ENCODE data around the gene COG2.
A peak's percentile ranks its signal among the peaks of the same experiment; 100 is the strongest.
"Not testable (repeated sequence)": the region's sequence is repeated elsewhere in the genome, so short reads cannot be mapped to it uniquely, and the experiment has no call there.

COG2 gene, protein sequence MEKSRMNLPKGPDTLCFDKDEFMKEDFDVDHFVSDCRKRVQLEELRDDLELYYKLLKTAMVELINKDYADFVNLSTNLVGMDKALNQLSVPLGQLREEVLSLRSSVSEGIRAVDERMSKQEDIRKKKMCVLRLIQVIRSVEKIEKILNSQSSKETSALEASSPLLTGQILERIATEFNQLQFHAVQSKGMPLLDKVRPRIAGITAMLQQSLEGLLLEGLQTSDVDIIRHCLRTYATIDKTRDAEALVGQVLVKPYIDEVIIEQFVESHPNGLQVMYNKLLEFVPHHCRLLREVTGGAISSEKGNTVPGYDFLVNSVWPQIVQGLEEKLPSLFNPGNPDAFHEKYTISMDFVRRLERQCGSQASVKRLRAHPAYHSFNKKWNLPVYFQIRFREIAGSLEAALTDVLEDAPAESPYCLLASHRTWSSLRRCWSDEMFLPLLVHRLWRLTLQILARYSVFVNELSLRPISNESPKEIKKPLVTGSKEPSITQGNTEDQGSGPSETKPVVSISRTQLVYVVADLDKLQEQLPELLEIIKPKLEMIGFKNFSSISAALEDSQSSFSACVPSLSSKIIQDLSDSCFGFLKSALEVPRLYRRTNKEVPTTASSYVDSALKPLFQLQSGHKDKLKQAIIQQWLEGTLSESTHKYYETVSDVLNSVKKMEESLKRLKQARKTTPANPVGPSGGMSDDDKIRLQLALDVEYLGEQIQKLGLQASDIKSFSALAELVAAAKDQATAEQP

DNA sequence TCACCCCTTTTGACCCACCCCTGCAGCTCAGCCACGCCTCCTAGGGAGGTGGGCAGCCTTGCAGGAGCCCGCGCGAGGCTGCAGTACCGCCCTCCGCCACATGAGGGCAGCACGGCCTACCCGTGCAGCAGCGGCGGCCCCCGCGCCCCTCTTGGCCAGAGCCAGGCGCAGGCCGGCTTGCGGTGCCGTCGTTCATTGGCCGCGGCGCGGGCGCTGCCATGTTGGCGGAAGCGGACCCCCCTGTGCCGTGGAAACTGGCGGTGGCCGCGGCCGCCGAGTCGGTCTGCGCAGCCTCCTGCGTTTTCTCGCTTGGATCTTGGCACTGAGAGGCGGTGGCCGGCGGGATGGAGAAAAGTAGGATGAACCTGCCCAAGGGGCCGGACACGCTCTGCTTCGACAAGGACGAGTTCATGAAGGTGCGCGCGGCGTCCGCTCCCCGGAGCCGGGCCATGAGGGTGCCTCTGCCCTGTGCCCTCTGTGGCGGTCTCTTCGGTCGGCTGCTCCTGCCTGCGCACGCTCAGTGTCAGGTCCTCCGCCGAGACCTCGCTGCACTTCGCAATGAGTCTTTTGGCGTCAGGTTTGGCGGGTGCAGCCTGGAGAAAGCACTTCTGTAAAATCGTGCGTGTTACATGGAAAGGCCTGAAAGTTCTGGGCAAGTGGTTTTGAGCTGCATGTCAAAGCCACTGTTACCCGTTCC lies at the start of gene COG2:
TSS of gene COG2 (plus strand) at position 219 of the 697 bp plus-strand sequence. CDS start at position 345, 126 bp downstream.
- Histone ChIP-seq H3K27ac (ENCODE audit: low read depth, low read length) (peak within 1 kb of the TSS; percentile 73), H3K4me3 (ENCODE audit: low read depth in 1 of 2, low read length in 2 of 2) (peak within 1 kb of the TSS; percentile 69 to 90), H3K4me1 (ENCODE audit: insufficient read depth, low read length) (peaks cover 16% of the 10 kb centered on the region), H3K9ac (ENCODE audit: low read length) (peak within 1 kb of the TSS; percentile 93), H3K27me3 (ENCODE audit: control insufficient read depth in 1 of 2, insufficient read depth in 2 of 2, low read length in 2 of 2) (no peaks in the 10 kb centered on the region), H3K9me3 (ENCODE audit: low read length) (no peaks in the 10 kb centered on the region), H3K36me3 (ENCODE audit: insufficient read depth, low read length) (peaks cover 7% of the 10 kb centered on the region)

DNA sequence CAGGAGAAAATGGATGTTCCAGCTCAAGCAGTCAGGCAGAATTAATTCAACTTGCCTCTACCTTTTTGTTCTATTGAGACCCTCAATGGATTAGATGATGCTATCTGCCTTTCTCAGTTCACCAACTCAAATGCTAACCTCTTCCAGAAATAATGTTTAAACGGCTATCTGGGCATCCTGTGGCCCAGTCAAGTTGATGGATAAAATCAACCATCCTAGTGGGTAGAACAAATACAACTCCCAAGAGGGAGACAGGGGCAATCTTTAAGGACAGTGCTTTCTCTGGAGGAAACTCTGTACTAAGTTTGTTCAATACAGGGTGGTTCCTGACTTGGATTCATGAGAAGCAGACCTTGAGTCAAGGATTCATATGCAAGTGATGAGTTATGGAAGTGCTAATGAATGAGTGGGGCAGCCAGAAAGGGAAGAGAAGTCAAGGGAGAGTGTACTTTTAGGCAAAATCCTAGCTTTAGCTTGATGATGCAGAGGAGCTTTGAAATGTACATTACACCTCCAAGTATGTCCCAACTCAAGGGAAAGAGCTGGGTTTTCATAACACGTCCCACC lies 49.4 kb upstream of the COG2 start:
- Histone ChIP-seq H3K4me3 (ENCODE audit: low read depth in 1 of 2, low read length in 2 of 2) (no peak overlapping the region), H3K4me1 (ENCODE audit: insufficient read depth, low read length) (no peaks in the 10 kb centered on the region), H3K9ac (ENCODE audit: low read length) (no peak overlapping the region), H3K27ac (ENCODE audit: low read depth, low read length) (no peak overlapping the region), H3K27me3 (ENCODE audit: control insufficient read depth in 1 of 2, insufficient read depth in 2 of 2, low read length in 2 of 2) (no peaks in the 10 kb centered on the region), H3K36me3 (ENCODE audit: insufficient read depth, low read length) (no peaks in the 10 kb centered on the region), H3K9me3 (ENCODE audit: low read length) (no peaks in the 10 kb centered on the region)

DNA sequence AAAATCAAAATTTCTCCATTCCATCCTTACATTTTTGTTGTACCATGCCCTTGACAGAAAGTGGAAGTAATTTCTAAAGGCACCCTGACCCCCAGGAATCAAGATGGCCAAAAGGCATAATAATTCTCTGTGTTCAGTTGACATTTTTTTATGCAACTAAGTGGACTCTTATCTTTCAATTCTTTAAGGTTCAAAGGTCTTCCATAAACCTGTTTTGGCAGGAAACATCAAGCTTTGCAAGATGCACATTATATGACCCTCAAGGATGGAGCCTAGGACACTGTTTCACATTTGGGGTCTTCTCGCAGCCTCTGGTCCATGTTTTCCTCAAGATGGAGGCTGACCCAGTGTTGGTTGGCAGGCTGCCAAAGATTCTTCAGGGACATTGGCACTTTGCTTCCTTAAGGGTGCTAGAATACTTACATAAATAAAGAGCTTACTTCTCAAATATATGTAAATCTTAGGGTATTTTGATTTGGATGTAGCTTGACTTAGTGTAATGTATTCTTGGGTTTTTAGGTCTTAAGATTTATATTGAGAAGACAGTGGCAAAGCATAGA lies 48.0 kb upstream of the COG2 start:
- no peaks in the 10 kb centered on the region for H3K4me1 ChIP-seq (ENCODE audit: insufficient read depth, low read length)
- no peaks in the 10 kb centered on the region for H3K9me3 ChIP-seq (ENCODE audit: low read length)
- no peaks in the 10 kb centered on the region for H3K27me3 ChIP-seq (ENCODE audit: control insufficient read depth in 1 of 2, insufficient read depth in 2 of 2, low read length in 2 of 2)
- H3K27ac ChIP-seq (ENCODE audit: low read depth, low read length): no peak overlapping the region
- H3K4me3 ChIP-seq (ENCODE audit: low read depth in 1 of 2, low read length in 2 of 2): no peak overlapping the region
- no peaks in the 10 kb centered on the region for H3K36me3 ChIP-seq (ENCODE audit: insufficient read depth, low read length)
- no peak overlapping the region for H3K9ac ChIP-seq (ENCODE audit: low read length)

DNA sequence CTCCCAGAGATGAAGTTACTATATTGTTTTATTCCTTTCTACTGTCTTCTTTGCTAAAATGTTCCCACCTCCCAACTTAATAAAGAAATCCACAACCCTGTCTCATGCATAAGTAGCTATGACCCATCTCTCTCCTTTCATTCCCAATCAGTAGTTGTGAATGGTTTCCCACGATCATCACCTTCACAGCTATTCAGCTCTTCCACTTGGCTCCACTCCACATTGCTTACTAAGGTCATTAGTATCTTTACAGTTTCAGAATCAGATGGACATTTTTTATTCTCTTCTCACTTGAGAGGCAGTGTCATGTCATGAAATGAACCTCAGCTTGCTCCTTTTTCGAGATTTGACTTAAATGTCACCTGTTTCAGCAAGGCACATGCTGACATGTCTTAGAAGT lies 47.1 kb upstream of the COG2 start:
- Histone ChIP-seq H3K9me3 (ENCODE audit: low read length) (no peaks in the 10 kb centered on the region), H3K9ac (ENCODE audit: low read length) (no peak overlapping the region), H3K36me3 (ENCODE audit: insufficient read depth, low read length) (no peaks in the 10 kb centered on the region), H3K4me3 (ENCODE audit: low read depth in 1 of 2, low read length in 2 of 2) (no peak overlapping the region), H3K27me3 (ENCODE audit: control insufficient read depth in 1 of 2, insufficient read depth in 2 of 2, low read length in 2 of 2) (no peaks in the 10 kb centered on the region), H3K27ac (ENCODE audit: low read depth, low read length) (no peak overlapping the region), H3K4me1 (ENCODE audit: insufficient read depth, low read length) (no peaks in the 10 kb centered on the region)

DNA sequence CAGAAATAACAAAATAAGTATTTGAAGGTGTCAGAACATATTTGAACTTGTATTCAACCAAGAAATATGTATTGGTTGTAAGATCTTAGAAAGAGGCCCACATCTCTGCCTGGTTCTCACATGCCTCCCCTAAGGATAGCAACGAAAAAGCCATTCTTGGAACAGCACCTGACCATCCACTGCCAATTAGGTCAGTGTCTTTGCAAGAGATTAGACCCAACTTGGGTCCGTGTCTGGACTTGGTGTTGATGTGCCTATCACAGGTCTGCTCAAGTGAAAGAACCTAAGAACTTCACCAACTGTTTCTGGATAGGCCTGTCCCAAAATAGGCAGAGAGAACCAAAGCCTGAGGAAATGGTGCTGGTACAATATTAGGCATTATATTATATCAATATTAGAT lies 46.0 kb upstream of the COG2 start:
- H3K9me3 ChIP-seq (ENCODE audit: low read length): no peaks in the 10 kb centered on the region
- no peak overlapping the region for H3K9ac ChIP-seq (ENCODE audit: low read length)
- no peaks in the 10 kb centered on the region for H3K36me3 ChIP-seq (ENCODE audit: insufficient read depth, low read length)
- no peak overlapping the region for H3K4me3 ChIP-seq (ENCODE audit: low read depth in 1 of 2, low read length in 2 of 2)
- H3K4me1 ChIP-seq (ENCODE audit: insufficient read depth, low read length): no peaks in the 10 kb centered on the region
- H3K27ac ChIP-seq (ENCODE audit: low read depth, low read length): no peak overlapping the region
- H3K27me3 ChIP-seq (ENCODE audit: control insufficient read depth in 1 of 2, insufficient read depth in 2 of 2, low read length in 2 of 2): no peaks in the 10 kb centered on the region

DNA sequence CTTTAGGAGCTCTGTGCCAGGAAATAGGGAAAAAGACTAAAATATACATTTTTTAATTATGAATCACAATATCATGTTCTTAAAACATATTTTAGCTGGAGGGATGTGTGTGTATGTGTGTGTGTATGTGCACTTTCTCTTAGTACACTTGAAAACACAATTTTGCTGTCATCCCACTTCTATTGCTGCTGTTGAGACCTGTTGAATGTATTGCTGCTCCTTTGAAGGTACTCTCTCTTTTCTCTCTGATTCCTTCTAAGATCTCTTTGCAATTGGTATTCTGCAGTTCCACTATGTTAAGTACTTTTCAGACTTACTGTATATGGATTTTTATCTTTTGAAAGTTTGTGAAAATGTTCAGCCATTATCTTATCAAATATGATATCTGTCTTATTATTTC lies 43.5 kb upstream of the COG2 start:
- H3K4me3 ChIP-seq (ENCODE audit: low read depth in 1 of 2, low read length in 2 of 2): no peak overlapping the region
- H3K9ac ChIP-seq (ENCODE audit: low read length): no peak overlapping the region
- H3K27ac ChIP-seq (ENCODE audit: low read depth, low read length): no peak overlapping the region
- no peaks in the 10 kb centered on the region for H3K9me3 ChIP-seq (ENCODE audit: low read length)
- no peaks in the 10 kb centered on the region for H3K4me1 ChIP-seq (ENCODE audit: insufficient read depth, low read length)
- H3K27me3 ChIP-seq (ENCODE audit: control insufficient read depth in 1 of 2, insufficient read depth in 2 of 2, low read length in 2 of 2): no peaks in the 10 kb centered on the region
- H3K36me3 ChIP-seq (ENCODE audit: insufficient read depth, low read length): no peaks in the 10 kb centered on the region

DNA sequence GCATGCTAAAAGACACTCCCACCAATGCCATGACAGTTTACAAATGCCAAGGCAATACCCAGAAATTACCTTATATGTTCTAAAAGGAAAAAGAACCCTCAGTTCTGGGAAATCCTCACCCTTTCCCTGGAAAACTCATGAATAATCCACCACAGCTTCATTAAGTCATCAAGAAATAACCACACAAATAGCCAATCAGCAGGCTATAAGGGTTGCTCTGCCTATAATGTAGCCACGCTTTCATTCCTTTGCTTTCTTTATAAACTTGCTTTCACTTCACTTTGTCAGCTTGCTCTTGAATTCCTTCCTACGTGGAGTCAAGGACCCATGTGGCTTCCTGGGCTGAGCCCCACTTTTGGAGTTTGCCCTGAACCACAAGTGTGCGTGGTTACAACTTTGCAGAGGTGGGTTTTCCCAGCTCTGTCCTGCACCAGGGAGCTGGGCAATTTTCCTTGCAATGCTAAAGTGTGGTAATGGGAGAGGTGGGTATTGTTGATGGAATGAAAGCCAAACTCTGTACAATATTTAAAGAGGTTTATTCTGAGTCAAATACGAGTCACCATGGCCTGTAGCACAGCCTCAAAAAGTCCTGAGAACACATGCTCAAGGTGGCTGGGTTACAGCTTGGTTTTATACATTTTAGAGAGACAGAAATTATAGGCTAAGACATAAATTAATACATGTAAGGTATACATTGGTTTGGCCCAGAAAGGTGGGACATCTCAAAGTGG lies 42.2 kb upstream of the COG2 start:
- Histone ChIP-seq H3K9me3 (ENCODE audit: low read length) (no peaks in the 10 kb centered on the region), H3K4me3 (ENCODE audit: low read depth in 1 of 2, low read length in 2 of 2) (no peak overlapping the region), H3K27ac (ENCODE audit: low read depth, low read length) (no peak overlapping the region), H3K9ac (ENCODE audit: low read length) (no peak overlapping the region), H3K27me3 (ENCODE audit: control insufficient read depth in 1 of 2, insufficient read depth in 2 of 2, low read length in 2 of 2) (no peaks in the 10 kb centered on the region), H3K36me3 (ENCODE audit: insufficient read depth, low read length) (no peaks in the 10 kb centered on the region), H3K4me1 (ENCODE audit: insufficient read depth, low read length) (no peaks in the 10 kb centered on the region)

DNA sequence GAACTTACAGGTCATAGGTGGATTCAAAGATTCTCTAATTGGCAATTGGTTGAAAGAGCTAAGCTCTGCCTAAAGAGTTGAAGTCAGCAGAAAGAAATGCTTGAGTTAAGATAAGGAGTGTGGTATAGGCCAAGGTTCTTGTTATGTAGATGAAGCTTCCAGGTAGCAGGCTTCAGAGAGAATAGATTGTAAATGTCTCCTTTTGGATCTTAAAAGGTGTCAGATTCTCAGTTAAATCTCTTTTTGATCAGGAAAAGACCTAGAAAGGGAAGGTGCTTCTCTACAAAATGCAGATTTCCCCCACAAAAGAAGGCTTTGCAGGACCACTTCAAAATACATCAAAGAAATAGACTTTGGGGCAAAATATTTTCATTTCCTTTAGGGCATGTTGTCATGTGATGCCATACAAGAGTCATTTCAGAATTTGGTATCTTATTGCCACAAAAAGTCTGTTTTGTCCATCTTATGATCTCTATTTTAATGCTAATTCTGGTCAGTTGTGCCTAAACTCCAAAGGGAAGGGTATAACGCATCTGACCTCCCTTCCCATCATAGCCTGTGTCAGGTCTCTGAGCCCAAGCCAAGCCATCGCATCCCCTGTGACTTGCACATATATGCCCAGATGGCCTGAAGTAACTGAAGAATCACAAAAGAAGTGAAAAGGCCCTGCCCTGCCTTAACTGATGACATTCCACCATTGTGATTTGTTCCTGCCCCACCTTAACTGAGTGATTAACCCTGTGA lies 41.5 kb upstream of the COG2 start:
- H3K9me3 ChIP-seq (ENCODE audit: low read length); H3K9ac ChIP-seq (ENCODE audit: low read length); H3K27ac ChIP-seq (ENCODE audit: low read depth, low read length); H3K36me3 ChIP-seq (ENCODE audit: insufficient read depth, low read length); H3K27me3 ChIP-seq (ENCODE audit: control insufficient read depth in 1 of 2, insufficient read depth in 2 of 2, low read length in 2 of 2); H3K4me1 ChIP-seq (ENCODE audit: insufficient read depth, low read length); H3K4me3 ChIP-seq (ENCODE audit: low read depth in 1 of 2, low read length in 2 of 2): not testable (repeated sequence)

DNA sequence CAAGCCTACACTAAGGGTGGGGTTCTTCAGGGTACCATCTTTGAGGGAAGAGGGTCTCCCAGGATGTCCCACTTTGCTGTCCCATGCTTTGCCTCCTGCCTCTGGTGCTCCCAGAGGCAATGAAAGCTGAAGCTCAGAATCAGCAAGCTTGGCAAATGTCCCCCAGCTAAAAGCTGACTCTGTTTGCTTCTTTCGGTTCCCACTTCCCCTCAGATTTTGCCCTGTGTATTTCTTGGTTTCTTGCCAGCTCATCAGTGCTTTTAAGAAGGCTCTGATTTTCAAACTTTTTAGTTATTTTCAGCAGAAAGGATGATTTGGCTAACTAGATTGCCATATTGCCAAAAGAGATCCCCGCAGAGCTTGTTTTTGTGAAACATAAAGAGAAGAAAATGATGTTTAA lies 33.1 kb upstream of the COG2 start:
- Histone ChIP-seq H3K9me3 (ENCODE audit: low read length) (no peaks in the 10 kb centered on the region), H3K27ac (ENCODE audit: low read depth, low read length) (no peak overlapping the region), H3K9ac (ENCODE audit: low read length) (no peak overlapping the region), H3K4me3 (ENCODE audit: low read depth in 1 of 2, low read length in 2 of 2) (no peak overlapping the region), H3K4me1 (ENCODE audit: insufficient read depth, low read length) (no peaks in the 10 kb centered on the region), H3K27me3 (ENCODE audit: control insufficient read depth in 1 of 2, insufficient read depth in 2 of 2, low read length in 2 of 2) (no peaks in the 10 kb centered on the region), H3K36me3 (ENCODE audit: insufficient read depth, low read length) (no peaks in the 10 kb centered on the region)

DNA sequence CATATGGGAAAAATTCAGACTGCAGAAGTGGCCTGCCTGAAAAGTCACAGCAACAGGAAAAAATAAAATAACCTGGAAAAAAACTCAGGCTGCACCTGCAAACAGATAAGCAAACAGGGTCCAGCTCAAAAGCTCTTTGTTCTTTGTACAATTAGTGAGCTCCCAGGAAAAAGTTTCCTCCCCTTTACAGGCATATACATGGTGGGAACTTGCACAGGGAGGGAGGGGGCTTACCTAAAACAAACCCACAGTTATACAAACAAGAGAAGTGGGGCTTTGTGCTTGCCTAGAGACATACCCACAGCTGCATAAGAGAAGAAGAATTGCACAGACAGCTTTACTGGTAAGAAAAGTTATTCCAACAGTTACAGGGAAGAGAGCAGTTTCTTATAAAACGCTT lies 31.7 kb upstream of the COG2 start:
- H3K27ac ChIP-seq (ENCODE audit: low read depth, low read length): no peak overlapping the region
- H3K4me3 ChIP-seq (ENCODE audit: low read depth in 1 of 2, low read length in 2 of 2): no peak overlapping the region
- no peaks in the 10 kb centered on the region for H3K27me3 ChIP-seq (ENCODE audit: control insufficient read depth in 1 of 2, insufficient read depth in 2 of 2, low read length in 2 of 2)
- no peak overlapping the region for H3K9ac ChIP-seq (ENCODE audit: low read length)
- no peaks in the 10 kb centered on the region for H3K36me3 ChIP-seq (ENCODE audit: insufficient read depth, low read length)
- no peaks in the 10 kb centered on the region for H3K4me1 ChIP-seq (ENCODE audit: insufficient read depth, low read length)
- no peaks in the 10 kb centered on the region for H3K9me3 ChIP-seq (ENCODE audit: low read length)

Measured in muscle layer of colon (tissue), 2 donors.